ENCODE results near the gene RALGAPB. TPM values are rescaled to one million over a fixed set of nuclear protein-coding genes. Genes with fewer than 3 reads are reported as not detected.

Gene RALGAPB
- total and polyA plus RNA-seq, 2 experiments from 2014 or later = 10.2 to 40.4 TPM

- TF ChIP-seq ZNF462 (CRISPR knock-in tag; IDR thresholded peaks at IDR 0.05) (no peak), ZNF331 (CRISPR knock-in tag; IDR thresholded peaks at IDR 0.05; ENCODE audit: low read depth) (no peak), EZH2phosphoT487 (IDR thresholded peaks at IDR 0.05; ENCODE audit: unreplicated experiment) (no peak), POLR2AphosphoS5 (IDR thresholded peaks at IDR 0.05; ENCODE audit: low read depth) (no peak)
Observed at GRCh38 chr20:38441916-38442315, 30.7 kb upstream of the RALGAPB start (continued).

GRCh38 chr20:38445381-38445796 is 27.3 kb upstream of the RALGAPB start:
- Histone ChIP-seq H3K4me1 (ENCODE audit: insufficient read depth) (peaks cover 6% of the 10 kb centered on the region), H3K27ac (ENCODE audit: low read depth) (no peak overlapping the region), H2AFZ (no peak overlapping the region), H3K36me3 (ENCODE audit: insufficient read depth) (no peaks in the 10 kb centered on the region), H3K4me2 (no peak overlapping the region), H3K79me2 (replicated peaks; ENCODE audit: insufficient read depth) (0 out of 2 replicates have a peak, but pooled peaks cover 5% of the 10 kb centered on the region), H3F3A (replicated peaks; ENCODE audit: low read depth) (no peaks in the 10 kb centered on the region), H3K4me3 (no peak overlapping the region), H3K9me2 (ENCODE audit: insufficient read depth) (no peaks in the 10 kb centered on the region), H4K20me1 (replicated peaks; ENCODE audit: insufficient read depth) (no peaks in the 10 kb centered on the region), H3K27me3 (ENCODE audit: insufficient read depth) (no peaks in the 10 kb centered on the region)
- DNase-seq (ENCODE audit: low spot score) = no peak
- Mint-ChIP-seq H3K27me3 (ENCODE audit: insufficient read depth, low read depth, poor library complexity) (peaks cover 15% of the 10 kb centered on the region), H3K27ac (no peak overlapping the region), H3K4me3 (no peak overlapping the region), H3K9me3 (no peaks in the 10 kb centered on the region), H3K36me3 (ENCODE audit: low read depth) (peaks cover 22% of the 10 kb centered on the region), H3K4me1 (peaks cover 18% of the 10 kb centered on the region)
- no peak for TF ChIP-seq CTCF (conservative IDR thresholded peaks at IDR 0.05; ENCODE audit: low read depth in 2 of 2)
- no peak for ATAC-seq

Measured in GM23338 (cell line).